GM23248 (cell line): Measurements from ENCODE around the gene COQ4. TPM values are rescaled to one million over a fixed set of nuclear protein-coding genes. Genes with fewer than 3 reads are reported as not detected.

Source experiments
- DNase-seq: peaks from one replicate; pipeline ENCODE4 v3.0.0-alpha.2; 2015
- H2AFZ ChIP-seq: fragments of 200-600 bp; sonication (generic); 2 replicates; pipeline ENCODE4 v1.6.1; 2016; ENCODE audit warnings: antibody characterized with exemption
- H3F3A ChIP-seq: fragments of 200-600 bp; sonication (generic); 2 replicates; pipeline ENCODE4 v1.6.1; 2016; ENCODE audit warnings: mild to moderate bottlenecking, antibody characterized with exemption, mixed run types; ENCODE audit not compliant: insufficient read depth
- H3K27ac ChIP-seq: fragments of 200-600 bp; sonication (generic); 2 replicates; pipeline ENCODE4 v1.5.1; 2016; ENCODE audit warnings: mild to moderate bottlenecking
- H3K27me3 ChIP-seq: fragments of 200-600 bp; sonication (generic); replicated peaks from 2 replicates; pipeline ENCODE4 v1.6.1; 2016; ENCODE audit warnings: mild to moderate bottlenecking; ENCODE audit not compliant: insufficient read depth
- H3K36me3 ChIP-seq: fragments of 200-600 bp; sonication (generic); 2 replicates; pipeline ENCODE4 v1.6.1; 2016; ENCODE audit warnings: low read depth, mild to moderate bottlenecking
- H3K4me1 ChIP-seq: fragments of 200-600 bp; sonication (generic); 2 replicates; pipeline ENCODE4 v1.6.1; 2016; ENCODE audit warnings: mild to moderate bottlenecking; ENCODE audit not compliant: insufficient read depth
- H3K4me2 ChIP-seq: fragments of 200-600 bp; sonication (generic); one replicate; pipeline ENCODE4 v1.6.1; 2016; ENCODE audit warnings: mild to moderate bottlenecking; ENCODE audit not compliant: unreplicated experiment
- H3K4me3 ChIP-seq: fragments of 200-600 bp; sonication (generic); 2 replicates; pipeline ENCODE4 v1.5.1; 2016; ENCODE audit warnings: mild to moderate bottlenecking
- H3K79me2 ChIP-seq: fragments of 200-600 bp; sonication (generic); 2 replicates; pipeline ENCODE4 v1.6.1; 2016; ENCODE audit warnings: mild to moderate bottlenecking; ENCODE audit not compliant: insufficient read depth
- H3K9ac ChIP-seq: fragments of 200-600 bp; sonication (generic); 2 replicates; pipeline ENCODE4 v1.6.1; 2016; ENCODE audit warnings: mild to moderate bottlenecking
- H3K9me2 ChIP-seq: fragments of 200-600 bp; sonication (generic); 2 replicates; pipeline ENCODE4 v1.6.1; 2016; ENCODE audit warnings: mixed run types, mild to moderate bottlenecking, moderate library complexity; ENCODE audit not compliant: insufficient read depth
- H3K9me3 ChIP-seq: fragments of 200-600 bp; sonication (generic); one replicate; pipeline ENCODE4 v1.6.1; 2017; ENCODE audit warnings: low read depth
- H4K20me1 ChIP-seq: fragments of 200-600 bp; sonication (generic); 2 replicates; pipeline ENCODE4 v1.6.0; 2016; ENCODE audit not compliant: insufficient read depth
- EZH2 ChIP-seq: fragments of 200-600 bp; sonication (generic); IDR thresholded peaks from 2 replicates; pipeline ENCODE4 v1.6.1; 2018; ENCODE audit warnings: antibody characterized with exemption, mild to moderate bottlenecking; ENCODE audit not compliant: insufficient read depth, poor library complexity, severe bottlenecking
- EZH2phosphoT487 ChIP-seq: fragments of 200-600 bp; sonication (generic); IDR thresholded peaks from 2 replicates; pipeline ENCODE4 v1.6.1; 2018; ENCODE audit warnings: antibody characterized with exemption, moderate library complexity, mild to moderate bottlenecking, low read depth; ENCODE audit not compliant: insufficient read depth
- WGBS, 2 experiments: methylation state at CpG; one replicate each; pipeline ENCODE4 v1.1.6; 2015 to 2017; ENCODE audit warnings: low lambda C conversion rate in 2 of 2, low coverage in 1 of 2; ENCODE audit errors: missing lambda C conversion rate in 2 of 2; 5-methylcytosine and 5-hydroxymethylcytosine counted together
- in situ Hi-C: fragments of 300-500 bp; cut with MboI; formaldehyde crosslinking; loops from 2 replicates; pipeline ENCODE4 v1.15.0; 2020
- polyA plus RNA-seq: library from polyadenylated mRNA; unstranded; fragments of >200 nt; fragmentation: Nextera tagmentation; extraction: Ambion mirVana; gene quantifications from 2 replicates; pipeline ENCODE4 v1.2.1, GENCODE V29; 2016
- total RNA-seq: library from RNA; depleted of rRNA; stranded (reverse); fragments of >200 nt; shearing (Covaris generic); gene quantifications from 2 replicates; pipeline ENCODE4 v1.2.3, GENCODE V29; 2014; rRNA removed

The COQ4 gene
- total and polyA plus RNA-seq, 2 experiments from 2014 or later: 34.1 to 46.8 TPM

GRCh38 chr9:128375865-128376264 is 53.2 kb downstream of the COQ4 start:
- 50% methylated on average over 5 of the region's 5 CpGs for WGBS, 2 experiments
- peaks cover 70% of the 10 kb centered on the region for H3K79me2 ChIP-seq

GRCh38 chr9:128382261-128382660 is 59.6 kb downstream of the COQ4 start:
- H3K9me3 ChIP-seq: no peaks in the 10 kb centered on the region
- no peak overlapping the region for H3K4me3 ChIP-seq
- H3K36me3 ChIP-seq: peaks cover 3% of the 10 kb centered on the region; the same call in 1 of the 2 replicates
- in situ Hi-C loops: no loop called here
- H3K4me1 ChIP-seq: no peaks in the 10 kb centered on the region
- WGBS, 2 experiments: 72 to 79% methylated on average over 6 of the region's 6 CpGs
- H3K27ac ChIP-seq: no peak overlapping the region
- H3K79me2 ChIP-seq: peaks cover 33% of the 10 kb centered on the region
- no peaks in the 10 kb centered on the region for H3K27me3 ChIP-seq
- H2AFZ ChIP-seq: no peak overlapping the region
- no peak overlapping the region for H3K9ac ChIP-seq
- no peaks in the 10 kb centered on the region for H3F3A ChIP-seq
- no peak for DNase-seq
- H3K4me2 ChIP-seq: no peak overlapping the region
- no peaks in the 10 kb centered on the region for H3K9me2 ChIP-seq
- TF ChIP-seq EZH2phosphoT487 (no peak), EZH2 (no peak)
- H4K20me1 ChIP-seq: no peaks in the 10 kb centered on the region

More at GRCh38 chr9:128375865-128376264, 53.2 kb downstream of the COQ4 start:
- in situ Hi-C loops: no loop called here
- H3K4me2 ChIP-seq: no peak overlapping the region
- H3K36me3 ChIP-seq: peaks cover 3% of the 10 kb centered on the region; the same call in 1 of the 2 replicates
- H3K9ac ChIP-seq: no peak overlapping the region
- H3K9me2 ChIP-seq: no peaks in the 10 kb centered on the region
- H4K20me1 ChIP-seq: no peaks in the 10 kb centered on the region
- no peak overlapping the region for H3K4me3 ChIP-seq
- TF ChIP-seq EZH2phosphoT487: no peak
- no peak for TF ChIP-seq EZH2
- H3K27ac ChIP-seq: no peak overlapping the region
- DNase-seq: peak; percentile 50
- H3K4me1 ChIP-seq: peaks cover 17% of the 10 kb centered on the region
- H3F3A ChIP-seq: peaks cover 16% of the 10 kb centered on the region
- H3K9me3 ChIP-seq: no peaks in the 10 kb centered on the region
- H2AFZ ChIP-seq: no peak overlapping the region
- no peaks in the 10 kb centered on the region for H3K27me3 ChIP-seq

GRCh38 chr9:128383007-128383753 is 60.5 kb downstream of the COQ4 start:
- Histone ChIP-seq H3F3A (no peaks in the 10 kb centered on the region), H3K4me1 (no peaks in the 10 kb centered on the region), H3K9ac (no peak overlapping the region), H3K9me2 (no peaks in the 10 kb centered on the region), H4K20me1 (no peaks in the 10 kb centered on the region), H3K36me3 (peaks cover 3% of the 10 kb centered on the region; the same call in 1 of the 2 replicates), H3K27me3 (no peaks in the 10 kb centered on the region), H3K4me2 (no peak overlapping the region), H2AFZ (no peak overlapping the region), H3K4me3 (no peak overlapping the region), H3K9me3 (no peaks in the 10 kb centered on the region), H3K79me2 (peaks cover 25% of the 10 kb centered on the region), H3K27ac (no peak overlapping the region)
- WGBS, 2 experiments: 80 to 81% methylated on average over 9 of the region's 9 CpGs
- in situ Hi-C loops: no loop called here
- DNase-seq: no peak
- TF ChIP-seq EZH2phosphoT487 (no peak), EZH2 (no peak)

Other genes with a start within 250 kb of the COQ4 start
- gene PTGES2, start 195.1 kb upstream of the COQ4 start, total RNA-seq: 68.6 and 68.9 TPM in 2 replicates
- gene PTGES2, start 195.1 kb upstream of the COQ4 start, polyA plus RNA-seq: 63.3 and 70.3 TPM in 2 replicates
- gene LCN2, start 173.4 kb upstream of the COQ4 start, total RNA-seq: not detected in 2 replicates
- not detected in 2 replicates for gene LCN2, start 173.4 kb upstream of the COQ4 start, polyA plus RNA-seq
- gene BBLN, start 162.6 kb upstream of the COQ4 start, total RNA-seq: 229 and 315 TPM in 2 replicates
- 137 and 142 TPM in 2 replicates for gene BBLN, start 162.6 kb upstream of the COQ4 start, polyA plus RNA-seq
- 39.1 and 48.5 TPM in 2 replicates for gene CIZ1, start 131.3 kb upstream of the COQ4 start, total RNA-seq
- 73.1 and 74.7 TPM in 2 replicates for gene CIZ1, start 131.3 kb upstream of the COQ4 start, polyA plus RNA-seq
- gene DNM1, start 119.5 kb upstream of the COQ4 start, total RNA-seq: 11.3 and 12.1 TPM in 2 replicates
- 13.7 and 19.0 TPM in 2 replicates for gene DNM1, start 119.5 kb upstream of the COQ4 start, polyA plus RNA-seq
- 116 and 121 TPM in 2 replicates for gene GOLGA2, start 46.8 kb upstream of the COQ4 start, total RNA-seq
- 32.9 and 35.1 TPM in 2 replicates for gene GOLGA2, start 46.8 kb upstream of the COQ4 start, polyA plus RNA-seq
- 32.8 and 43.3 TPM in 2 replicates for gene SWI5, start 46.6 kb upstream of the COQ4 start, total RNA-seq
- gene SWI5, start 46.6 kb upstream of the COQ4 start, polyA plus RNA-seq: 60.7 and 64.9 TPM in 2 replicates
- gene TRUB2, start 392 bp upstream of the COQ4 start, total RNA-seq: 10.0 and 13.8 TPM in 2 replicates
- gene TRUB2, start 392 bp upstream of the COQ4 start, polyA plus RNA-seq: 30.3 and 33.2 TPM in 2 replicates
- 22.9 and 30.9 TPM in 2 replicates for gene SLC27A4, start 17.7 kb downstream of the COQ4 start, total RNA-seq
- 11.8 and 12.3 TPM in 2 replicates for gene SLC27A4, start 17.7 kb downstream of the COQ4 start, polyA plus RNA-seq
- 39.2 and 59.2 TPM in 2 replicates for gene URM1, start 48.5 kb downstream of the COQ4 start, total RNA-seq
- gene URM1, start 48.5 kb downstream of the COQ4 start, polyA plus RNA-seq: 60.9 and 64.4 TPM in 2 replicates
- 474 and 525 TPM in 2 replicates for gene CERCAM, start 98.0 kb downstream of the COQ4 start, total RNA-seq
- 596 and 633 TPM in 2 replicates for gene CERCAM, start 98.0 kb downstream of the COQ4 start, polyA plus RNA-seq
- gene ODF2, start 133.2 kb downstream of the COQ4 start, total RNA-seq: 29.5 and 37.9 TPM in 2 replicates
- 32.1 and 34.8 TPM in 2 replicates for gene ODF2, start 133.2 kb downstream of the COQ4 start, polyA plus RNA-seq
- gene GLE1, start 181.9 kb downstream of the COQ4 start, total RNA-seq: 27.1 and 31.5 TPM in 2 replicates
- 18.1 and 18.5 TPM in 2 replicates for gene GLE1, start 181.9 kb downstream of the COQ4 start, polyA plus RNA-seq
- gene SPTAN1, start 229.7 kb downstream of the COQ4 start, total RNA-seq: 275 and 287 TPM in 2 replicates
- gene SPTAN1, start 229.7 kb downstream of the COQ4 start, polyA plus RNA-seq: 139 and 144 TPM in 2 replicates